HG03175 (cell line): ENCODE data around the gene UAP1L1.
A peak's percentile ranks its signal among the peaks of the same experiment; 100 is the strongest.
"Not testable (repeated sequence)": the region's sequence is repeated elsewhere in the genome, so short reads cannot be mapped to it uniquely, and the experiment has no call there.

Experiments
- ATAC-seq: cut with Tn5 transposase; IDR thresholded peaks from one replicate; pipeline ENCODE4 v1.9.1; 2021; ENCODE audit warnings: mild to moderate bottlenecking, moderate library complexity; ENCODE audit not compliant: unreplicated experiment

Gene UAP1L1

GRCh38 chr9:137055385-137056364 lies 21.6 kb upstream of the UAP1L1 start:
- no peak for ATAC-seq

- no peak for ATAC-seq
These were observed 20.4 kb upstream of the UAP1L1 start for GRCh38 chr9:137056739-137057415.

- ATAC-seq: no peak
These were observed 19.8 kb upstream of the UAP1L1 start for GRCh38 chr9:137057545-137057944.

GRCh38 chr9:137058521-137059234 lies 18.6 kb upstream of the UAP1L1 start:
- no peak for ATAC-seq

- ATAC-seq: no peak
These were observed 14.9 kb upstream of the UAP1L1 start for GRCh38 chr9:137062384-137062783.

- not testable (repeated sequence) for ATAC-seq
These were observed 14.5 kb upstream of the UAP1L1 start for GRCh38 chr9:137062798-137063197.

GRCh38 chr9:137063311-137064026 lies 13.8 kb upstream of the UAP1L1 start:
- no peak for ATAC-seq

- ATAC-seq: no peak
These were observed 13.1 kb upstream of the UAP1L1 start for GRCh38 chr9:137064027-137064879.

- no peak for ATAC-seq
These were observed 12.5 kb upstream of the UAP1L1 start for GRCh38 chr9:137064880-137065164.

- ATAC-seq: no peak
These were observed 11.9 kb upstream of the UAP1L1 start for GRCh38 chr9:137065336-137065967.

GRCh38 chr9:137066096-137066861 lies 11.0 kb upstream of the UAP1L1 start:
- ATAC-seq: no peak

GRCh38 chr9:137067860-137068538 lies 9.3 kb upstream of the UAP1L1 start:
- no peak for ATAC-seq

GRCh38 chr9:137068539-137069507 lies 8.5 kb upstream of the UAP1L1 start:
- no peak for ATAC-seq

- ATAC-seq: peak; percentile 23
These were observed 7.7 kb upstream of the UAP1L1 start for GRCh38 chr9:137069508-137070091.

GRCh38 chr9:137070201-137070905 lies 7.0 kb upstream of the UAP1L1 start, which contains the start of gene SAPCD2:
SAPCD2 (minus strand) TSS chr9:137070557; CDS start chr9:137070460, 97 bp downstream.
- peak; percentile 74 for ATAC-seq

- peak; percentile 7 for ATAC-seq
These were observed 6.4 kb upstream of the UAP1L1 start for GRCh38 chr9:137070906-137071275.
